ENCODE measurements around the gene NUDT14.

DNA sequence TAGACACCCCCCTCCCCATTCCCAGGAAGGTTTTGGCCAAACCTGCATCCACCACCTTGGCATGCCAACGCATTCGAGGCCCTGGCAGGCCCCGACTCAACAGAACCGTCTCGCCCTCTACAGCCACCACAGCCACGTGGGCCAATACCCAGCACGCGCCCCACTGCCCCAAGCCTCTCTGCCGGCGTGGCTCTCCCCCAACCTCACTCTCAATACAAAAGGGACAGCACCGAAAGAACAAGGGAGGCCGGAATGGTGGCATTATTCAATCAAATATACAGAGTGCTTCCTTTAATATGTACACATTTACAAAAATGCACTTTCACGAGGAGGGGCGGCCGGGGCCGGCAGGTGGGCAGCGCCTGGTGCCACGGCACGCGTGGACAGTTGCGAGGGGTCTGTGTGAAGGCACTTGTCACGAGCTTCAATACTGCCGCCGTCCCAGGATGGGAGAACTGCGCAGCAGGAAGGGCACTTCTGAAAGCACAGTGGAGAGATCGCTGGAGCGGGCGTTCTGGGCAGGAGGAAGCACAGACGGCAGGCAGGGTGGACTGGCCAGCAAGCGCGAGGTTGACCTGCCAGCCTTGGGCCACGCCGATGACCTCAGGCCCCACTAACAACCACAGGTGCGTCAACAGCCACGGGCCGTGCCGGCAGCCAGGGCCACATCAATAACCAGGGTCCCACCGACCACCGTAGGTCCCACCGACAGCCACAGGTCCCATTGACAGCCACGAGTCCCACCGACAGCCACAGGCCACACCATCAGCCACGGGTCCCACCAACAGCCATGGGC is 39.4 kb downstream of the NUDT14 start:
- TF ChIP-seq, protein P1, sequence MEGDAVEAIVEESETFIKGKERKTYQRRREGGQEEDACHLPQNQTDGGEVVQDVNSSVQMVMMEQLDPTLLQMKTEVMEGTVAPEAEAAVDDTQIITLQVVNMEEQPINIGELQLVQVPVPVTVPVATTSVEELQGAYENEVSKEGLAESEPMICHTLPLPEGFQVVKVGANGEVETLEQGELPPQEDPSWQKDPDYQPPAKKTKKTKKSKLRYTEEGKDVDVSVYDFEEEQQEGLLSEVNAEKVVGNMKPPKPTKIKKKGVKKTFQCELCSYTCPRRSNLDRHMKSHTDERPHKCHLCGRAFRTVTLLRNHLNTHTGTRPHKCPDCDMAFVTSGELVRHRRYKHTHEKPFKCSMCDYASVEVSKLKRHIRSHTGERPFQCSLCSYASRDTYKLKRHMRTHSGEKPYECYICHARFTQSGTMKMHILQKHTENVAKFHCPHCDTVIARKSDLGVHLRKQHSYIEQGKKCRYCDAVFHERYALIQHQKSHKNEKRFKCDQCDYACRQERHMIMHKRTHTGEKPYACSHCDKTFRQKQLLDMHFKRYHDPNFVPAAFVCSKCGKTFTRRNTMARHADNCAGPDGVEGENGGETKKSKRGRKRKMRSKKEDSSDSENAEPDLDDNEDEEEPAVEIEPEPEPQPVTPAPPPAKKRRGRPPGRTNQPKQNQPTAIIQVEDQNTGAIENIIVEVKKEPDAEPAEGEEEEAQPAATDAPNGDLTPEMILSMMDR (IDR thresholded peaks at IDR 0.05): no peak
- TF ChIP-seq, protein P2, sequence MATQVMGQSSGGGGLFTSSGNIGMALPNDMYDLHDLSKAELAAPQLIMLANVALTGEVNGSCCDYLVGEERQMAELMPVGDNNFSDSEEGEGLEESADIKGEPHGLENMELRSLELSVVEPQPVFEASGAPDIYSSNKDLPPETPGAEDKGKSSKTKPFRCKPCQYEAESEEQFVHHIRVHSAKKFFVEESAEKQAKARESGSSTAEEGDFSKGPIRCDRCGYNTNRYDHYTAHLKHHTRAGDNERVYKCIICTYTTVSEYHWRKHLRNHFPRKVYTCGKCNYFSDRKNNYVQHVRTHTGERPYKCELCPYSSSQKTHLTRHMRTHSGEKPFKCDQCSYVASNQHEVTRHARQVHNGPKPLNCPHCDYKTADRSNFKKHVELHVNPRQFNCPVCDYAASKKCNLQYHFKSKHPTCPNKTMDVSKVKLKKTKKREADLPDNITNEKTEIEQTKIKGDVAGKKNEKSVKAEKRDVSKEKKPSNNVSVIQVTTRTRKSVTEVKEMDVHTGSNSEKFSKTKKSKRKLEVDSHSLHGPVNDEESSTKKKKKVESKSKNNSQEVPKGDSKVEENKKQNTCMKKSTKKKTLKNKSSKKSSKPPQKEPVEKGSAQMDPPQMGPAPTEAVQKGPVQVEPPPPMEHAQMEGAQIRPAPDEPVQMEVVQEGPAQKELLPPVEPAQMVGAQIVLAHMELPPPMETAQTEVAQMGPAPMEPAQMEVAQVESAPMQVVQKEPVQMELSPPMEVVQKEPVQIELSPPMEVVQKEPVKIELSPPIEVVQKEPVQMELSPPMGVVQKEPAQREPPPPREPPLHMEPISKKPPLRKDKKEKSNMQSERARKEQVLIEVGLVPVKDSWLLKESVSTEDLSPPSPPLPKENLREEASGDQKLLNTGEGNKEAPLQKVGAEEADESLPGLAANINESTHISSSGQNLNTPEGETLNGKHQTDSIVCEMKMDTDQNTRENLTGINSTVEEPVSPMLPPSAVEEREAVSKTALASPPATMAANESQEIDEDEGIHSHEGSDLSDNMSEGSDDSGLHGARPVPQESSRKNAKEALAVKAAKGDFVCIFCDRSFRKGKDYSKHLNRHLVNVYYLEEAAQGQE (IDR thresholded peaks at IDR 0.05; ENCODE audit: insufficient read depth in 1 of 2, low read depth in 2 of 2, low read length in 1 of 2): no peak
- TF ChIP-seq POLR2AphosphoS5 (IDR thresholded peaks at IDR 0.05; ENCODE audit: low read depth, low read length) (no peak), SIN3A (IDR thresholded peaks at IDR 0.05; ENCODE audit: borderline replicate concordance, insufficient read depth, low read depth, low read length) (no peak), TCF7L2 (IDR thresholded peaks at IDR 0.05; ENCODE audit: low read depth, low read length) (no peak)
